NCI-H774 (cell line): Measurements from ENCODE around the gene PARVG.

Experiments used
- DNase-seq: peaks from one replicate; lab custom pipeline; 2025; lab: John Stamatoyannopoulos, UW

The PARVG gene

GRCh38 chr22:44195189-44195871 lies 14.6 kb downstream of the PARVG start:
- no peak for DNase-seq

- DNase-seq = no peak
Measured at GRCh38 chr22:44196241-44196640, 15.5 kb downstream of the PARVG start.

- no peak for DNase-seq
Measured at GRCh38 chr22:44196731-44197131, 16.0 kb downstream of the PARVG start.

GRCh38 chr22:44197271-44197670 lies 16.5 kb downstream of the PARVG start:
- DNase-seq = no peak

- no peak for DNase-seq
Measured at GRCh38 chr22:44199164-44199563, 18.4 kb downstream of the PARVG start.

GRCh38 chr22:44199866-44200265 lies 19.1 kb downstream of the PARVG start:
- no peak for DNase-seq

GRCh38 chr22:44200451-44200850 lies 19.7 kb downstream of the PARVG start:
- DNase-seq = no peak

GRCh38 chr22:44200855-44201550 lies 20.3 kb downstream of the PARVG start:
- no peak for DNase-seq

- DNase-seq = no peak
Measured at GRCh38 chr22:44201665-44202064, 20.9 kb downstream of the PARVG start.

GRCh38 chr22:44202261-44202789 lies 21.6 kb downstream of the PARVG start:
- no peak for DNase-seq

- DNase-seq = no peak
Measured at GRCh38 chr22:44203203-44203602, 22.5 kb downstream of the PARVG start.

- DNase-seq = no peak
Measured at GRCh38 chr22:44204739-44205515, 24.2 kb downstream of the PARVG start.

- DNase-seq = no peak
Measured at GRCh38 chr22:44205516-44206329, 25.0 kb downstream of the PARVG start.

- DNase-seq = no peak
Measured at GRCh38 chr22:44206330-44206645, 25.6 kb downstream of the PARVG start.

- DNase-seq = no peak
Measured at GRCh38 chr22:44206696-44207095, 26.0 kb downstream of the PARVG start.

- no peak for DNase-seq
Measured at GRCh38 chr22:44207173-44207980, 26.7 kb downstream of the PARVG start.

- DNase-seq = no peak
Measured at GRCh38 chr22:44207981-44208317, 27.2 kb downstream of the PARVG start.

- no peak for DNase-seq
Measured at GRCh38 chr22:44209343-44209742, 28.6 kb downstream of the PARVG start.

- DNase-seq = no peak
Measured at GRCh38 chr22:44210722-44211121, 30.0 kb downstream of the PARVG start.

GRCh38 chr22:44211256-44211945 lies 30.7 kb downstream of the PARVG start:
- DNase-seq = no peak
